ENCODE data around the gene XKR3.
"Not testable (repeated sequence)": the region's sequence is repeated elsewhere in the genome, so short reads cannot be mapped to it uniquely, and the experiment has no call there.

The XKR3 gene

GRCh38 chr22:16777284-16777924, 47.8 kb downstream of the XKR3 start:
- no peak for DNase-seq (ENCODE audit: low read depth in 2 of 2)
- no peak for TF ChIP-seq CTCF (IDR thresholded peaks at IDR 0.05; ENCODE audit: low read depth, low read length)
- no peak overlapping the region for H3K4me3 ChIP-seq (replicated peaks in 1 of 2; ENCODE audit: low read depth in 2 of 2, low read length in 2 of 2)

- H3K4me3 ChIP-seq (replicated peaks in 1 of 2; ENCODE audit: low read depth in 2 of 2, low read length in 2 of 2): no peak overlapping the region
- no peak for DNase-seq (ENCODE audit: low read depth in 2 of 2)
- TF ChIP-seq CTCF (IDR thresholded peaks at IDR 0.05; ENCODE audit: low read depth, low read length): no peak
Measured at GRCh38 chr22:16776080-16776479, 49.1 kb downstream of the XKR3 start.

GRCh38 chr22:16774911-16775500, 50.2 kb downstream of the XKR3 start:
- DNase-seq (ENCODE audit: low read depth in 2 of 2): no peak
- no peak overlapping the region for H3K4me3 ChIP-seq (replicated peaks in 1 of 2; ENCODE audit: low read depth in 2 of 2, low read length in 2 of 2)
- TF ChIP-seq CTCF (IDR thresholded peaks at IDR 0.05; ENCODE audit: low read depth, low read length): no peak

- not testable (repeated sequence) for DNase-seq (ENCODE audit: low read depth in 2 of 2); H3K4me3 ChIP-seq (replicated peaks in 1 of 2; ENCODE audit: low read depth in 2 of 2, low read length in 2 of 2)
Measured at GRCh38 chr22:16771569-16771968, 53.6 kb downstream of the XKR3 start.

- not testable (repeated sequence) for H3K4me3 ChIP-seq (replicated peaks in 1 of 2; ENCODE audit: low read depth in 2 of 2, low read length in 2 of 2); DNase-seq (ENCODE audit: low read depth in 2 of 2)
Measured at GRCh38 chr22:16767927-16768326, 57.3 kb downstream of the XKR3 start.

GRCh38 chr22:16762224-16762623, 63.0 kb downstream of the XKR3 start:
- not testable (repeated sequence) for H3K4me3 ChIP-seq (replicated peaks in 1 of 2; ENCODE audit: low read depth in 2 of 2, low read length in 2 of 2); DNase-seq (ENCODE audit: low read depth in 2 of 2)

- DNase-seq (ENCODE audit: low read depth in 2 of 2); H3K4me3 ChIP-seq (replicated peaks in 1 of 2; ENCODE audit: low read depth in 2 of 2, low read length in 2 of 2): not testable (repeated sequence)
Measured at GRCh38 chr22:16760416-16760815, 64.8 kb downstream of the XKR3 start.

- DNase-seq (ENCODE audit: low read depth in 2 of 2); H3K4me3 ChIP-seq (replicated peaks in 1 of 2; ENCODE audit: low read depth in 2 of 2, low read length in 2 of 2): not testable (repeated sequence)
Measured at GRCh38 chr22:16749282-16749681, 75.9 kb downstream of the XKR3 start.

- not testable (repeated sequence) for H3K4me3 ChIP-seq (replicated peaks in 1 of 2; ENCODE audit: low read depth in 2 of 2, low read length in 2 of 2); DNase-seq (ENCODE audit: low read depth in 2 of 2)
Measured at GRCh38 chr22:16748160-16748929, 76.9 kb downstream of the XKR3 start.

- not testable (repeated sequence) for DNase-seq (ENCODE audit: low read depth in 2 of 2); H3K4me3 ChIP-seq (replicated peaks in 1 of 2; ENCODE audit: low read depth in 2 of 2, low read length in 2 of 2)
Measured at GRCh38 chr22:16747266-16748159, 77.7 kb downstream of the XKR3 start.

GRCh38 chr22:16734271-16734670, 90.9 kb downstream of the XKR3 start:
- not testable (repeated sequence) for H3K4me3 ChIP-seq (replicated peaks in 1 of 2; ENCODE audit: low read depth in 2 of 2, low read length in 2 of 2)

More at GRCh38 chr22:16734271-16734670, 90.9 kb downstream of the XKR3 start:
- not testable (repeated sequence) for DNase-seq (ENCODE audit: low read depth in 2 of 2)

Measured in cardiac fibroblast (primary cell).